Sigmoid colon (tissue), 7 donors: ENCODE results near the gene NVL. TPM values are rescaled to one million over a fixed set of nuclear protein-coding genes. Genes with fewer than 3 reads are reported as not detected.

Experiments
- DNase-seq: peaks from one replicate; pipeline ENCODE4 v3.0.0-alpha.2; 2019
- H3K27ac ChIP-seq, 4 donors: fragments of 200-600 bp; sonication (generic); one replicate each; pipeline ENCODE4 v1.5.1; 2016 to 2019; ENCODE audit warnings: mild to moderate bottlenecking in 1 of 4
- H3K27me3 ChIP-seq, 3 donors: fragments of 200-600 bp; sonication (generic); one replicate each; pipeline ENCODE4 v1.5.1; 2019; ENCODE audit warnings: mild to moderate bottlenecking in 1 of 3
- H3K36me3 ChIP-seq, 4 donors: fragments of 200-600 bp; sonication (generic); one replicate each; pipeline ENCODE4 v1.5.1; 2016 to 2019
- H3K4me1 ChIP-seq, 4 donors: fragments of 200-600 bp; sonication (generic); one replicate each; pipeline ENCODE4 v1.5.1; 2017 to 2019
- H3K4me3 ChIP-seq, 4 donors: fragments of 200-600 bp; sonication (generic); one replicate each; pipeline ENCODE4 v1.5.1; 2017 to 2019; ENCODE audit warnings: mild to moderate bottlenecking in 2 of 4, moderate library complexity in 1 of 4
- H3K9me3 ChIP-seq, 4 donors: fragments of 200-600 bp in 3 of 4; sonication (generic) in 3 of 4; one replicate each; pipeline versions ENCODE4 v1.5.1 to v1.6.1; 2013 to 2019
- CTCF ChIP-seq, 4 experiments: fragments of 450-650 bp in 3 of 4; fragments of 200-600 bp in 1 of 4; IDR thresholded peaks; one replicate each; pipeline ENCODE4 v1.5.1; 2016 to 2019; ENCODE audit warnings: antibody characterized with exemption in 4 of 4, mild to moderate bottlenecking in 3 of 4, moderate library complexity in 2 of 4
- EP300 ChIP-seq, 4 donors: sonication (generic); formaldehyde crosslinking; IDR thresholded peaks; one replicate each; pipeline ENCODE4 v1.6.1; 2017; ENCODE audit warnings: antibody characterized with exemption in 4 of 4
- POLR2A ChIP-seq, 2 donors: fragments of 450-650 bp; IDR thresholded peaks; one replicate each; pipeline ENCODE4 v1.6.1; 2016; ENCODE audit warnings: antibody characterized with exemption in 2 of 2, mild to moderate bottlenecking in 2 of 2, moderate library complexity in 2 of 2
- POLR2AphosphoS5 ChIP-seq, 4 donors: sonication (generic); formaldehyde crosslinking; IDR thresholded peaks; one replicate each; pipeline ENCODE4 v1.6.1; 2017; ENCODE audit warnings: antibody characterized with exemption in 4 of 4
- WGBS, 2 donors: extraction: QIAGEN DNeasy Blood & Tissue Kit; methylation state at CpG; one replicate each; pipeline ENCODE4 v1.1.7; 2013; 5-methylcytosine and 5-hydroxymethylcytosine counted together
- intact Hi-C: fragments of 100-400 bp; cut with DNase I; formaldehyde crosslinking; loops from one replicate; pipeline ENCODE4 v1.15.1; 2023
- polyA plus RNA-seq, 3 donors: library from polyadenylated mRNA; stranded (reverse); fragments of 200-250 nt; gene quantifications; one replicate each; pipeline ENCODE4 v1.2.3, GENCODE V29; 2013
- total RNA-seq, 4 donors: library from RNA; depleted of rRNA; stranded (reverse); fragments of >200 nt; gene quantifications; one replicate each; pipeline ENCODE4 v1.1.0, GENCODE V29; 2016
- donor health status: healthy with polysubstance abuse.
- donor health status: Bipolar disorder and iron deficiency.
- donor health status: healthy.

The NVL gene
- total and polyA plus RNA-seq, 7 donors, result 21.4 to 32.4 (median 25.0) TPM

- Histone ChIP-seq H3K4me1 (peaks cover 0 to 22% (median 18%) of the 10 kb centered on the region in 4 donors), H3K9me3 (no peaks in the 10 kb centered on the region), H3K4me3 (no peak overlapping the region), H3K36me3 (peaks cover 0 to 3% (median 0%) of the 10 kb centered on the region in 4 donors), H3K27ac (no peak overlapping the region), H3K27me3 (no peaks in the 10 kb centered on the region)
- intact Hi-C loops, result no loop called here
- DNase-seq, result no peak
- TF ChIP-seq POLR2AphosphoS5 (IDR thresholded peaks at IDR 0.05) (no peak), POLR2A (IDR thresholded peaks at IDR 0.05) (no peak), CTCF (IDR thresholded peaks at IDR 0.05) (no peak), EP300 (IDR thresholded peaks at IDR 0.05) (no peak)
- 14 to 61% methylated on average over 2 of the region's 2 CpGs for WGBS, 2 donors
These were observed 130.3 kb downstream of the NVL start for GRCh38 chr1:224199679-224200078.

- TF ChIP-seq EP300 (IDR thresholded peaks at IDR 0.05) (no peak), POLR2AphosphoS5 (IDR thresholded peaks at IDR 0.05) (no peak), CTCF (IDR thresholded peaks at IDR 0.05) (no peak), POLR2A (IDR thresholded peaks at IDR 0.05) (no peak)
- Histone ChIP-seq H3K27ac (no peak overlapping the region), H3K4me1 (peaks cover 0 to 11% (median 9%) of the 10 kb centered on the region in 4 donors), H3K4me3 (no peak overlapping the region), H3K27me3 (no peaks in the 10 kb centered on the region), H3K9me3 (no peaks in the 10 kb centered on the region), H3K36me3 (peaks cover 0 to 13% (median 0%) of the 10 kb centered on the region in 4 donors)
- intact Hi-C loops, result no loop called here
- DNase-seq, result no peak
- whole genome bisulfite sequencing, 2 donors, result 90 to 95% methylated on average over 4 of the region's 4 CpGs
These were observed 131.4 kb downstream of the NVL start for GRCh38 chr1:224198572-224198971.

- intact Hi-C loops, result no loop called here
- no peak overlapping the region for H3K27ac ChIP-seq
- WGBS, 2 donors, result 81 to 83% methylated on average over 5 of the region's 5 CpGs
These were observed 133.0 kb downstream of the NVL start for GRCh38 chr1:224196813-224197600.

GRCh38 chr1:224193319-224193966 is 136.5 kb downstream of the NVL start:
- DNase-seq, result no peak
- no peak overlapping the region for H3K4me3 ChIP-seq
- H3K27ac ChIP-seq, result no peak overlapping the region
- H3K27me3 ChIP-seq, result no peaks in the 10 kb centered on the region
- WGBS, 2 donors, result 95 to 96% methylated on average over 8 of the region's 8 CpGs
- no peaks in the 10 kb centered on the region for H3K9me3 ChIP-seq
- intact Hi-C loops, result no loop called here
- peaks cover 0 to 5% (median 2%) of the 10 kb centered on the region in 4 donors for H3K4me1 ChIP-seq
- peaks cover 3 to 54% (median 12%) of the 10 kb centered on the region in 4 donors for H3K36me3 ChIP-seq
- TF ChIP-seq POLR2A (IDR thresholded peaks at IDR 0.05), result no peak
- no peak for TF ChIP-seq CTCF (IDR thresholded peaks at IDR 0.05)
- no peak for TF ChIP-seq EP300 (IDR thresholded peaks at IDR 0.05)
- TF ChIP-seq POLR2AphosphoS5 (IDR thresholded peaks at IDR 0.05), result no peak

More at GRCh38 chr1:224196813-224197600, 133.0 kb downstream of the NVL start:
- no peak for DNase-seq
- H3K36me3 ChIP-seq, result peaks cover 3 to 29% (median 8%) of the 10 kb centered on the region in 4 donors
- no peak for TF ChIP-seq POLR2A (IDR thresholded peaks at IDR 0.05)
- no peak for TF ChIP-seq CTCF (IDR thresholded peaks at IDR 0.05)
- H3K4me1 ChIP-seq, result peaks cover 0 to 5% (median 2%) of the 10 kb centered on the region in 4 donors
- no peaks in the 10 kb centered on the region for H3K27me3 ChIP-seq
- no peaks in the 10 kb centered on the region for H3K9me3 ChIP-seq
- H3K4me3 ChIP-seq, result no peak overlapping the region
